ENCODE measurements around the gene KCNQ1.

- TF ChIP-seq CTCF (IDR thresholded peaks at IDR 0.05) = no peak
- no peak for TF ChIP-seq POLR2A (IDR thresholded peaks at IDR 0.05)
Measured at GRCh38 chr11:2728663-2729332, 284.0 kb downstream of the KCNQ1 start.

Measured in adrenal gland (tissue), 5 donors.